Keratinocyte (primary cell): ENCODE measurements around the gene CKM. TPM values are rescaled to one million over a fixed set of nuclear protein-coding genes. Genes with fewer than 3 reads are reported as not detected.

Source experiments
- DNase-seq: peaks from one replicate; pipeline ENCODE4 v3.0.0-alpha.2; 2011; ENCODE audit warnings: low read depth, missing footprints, low spot score
- FAIRE-seq: peaks from 2 replicates; lab custom pipeline; 2011; peaks lifted over from hg19 to GRCh38; lab: Jason Lieb, UNC
- H2AFZ ChIP-seq: 2 replicates; pipeline ENCODE4 v1.6.0; 2012; ENCODE audit warnings: low read length, control low read depth, inconsistent platforms; ENCODE audit not compliant: control insufficient read depth
- H3K27ac ChIP-seq: 2 replicates; pipeline ENCODE4 v1.5.1; 2011; ENCODE audit warnings: low read length; ENCODE audit not compliant: control insufficient read depth, insufficient read depth
- H3K27me3 ChIP-seq: 3 replicates; pipeline ENCODE4 v1.6.0; 2011; ENCODE audit warnings: low read length; ENCODE audit not compliant: control insufficient read depth, insufficient read depth; ENCODE audit errors: extremely low read depth
- H3K36me3 ChIP-seq, 2 experiments: 2 replicates in 1 of 2; 3 replicates in 1 of 2; pipeline ENCODE4 v1.5.1; 2011; ENCODE audit warnings: low read length in 2 of 2, mild to moderate bottlenecking in 1 of 2; ENCODE audit not compliant: control insufficient read depth in 2 of 2, insufficient read depth in 2 of 2; ENCODE audit errors: extremely low read depth in 1 of 2
- H3K4me1 ChIP-seq: 3 replicates; pipeline ENCODE4 v1.5.1; 2011; ENCODE audit warnings: low read length; ENCODE audit not compliant: control insufficient read depth, insufficient read depth; ENCODE audit errors: extremely low read depth
- H3K4me2 ChIP-seq: 3 replicates; pipeline ENCODE4 v1.6.0; 2011; ENCODE audit warnings: low read depth, low read length; ENCODE audit not compliant: control insufficient read depth, insufficient read depth; ENCODE audit errors: extremely low read depth
- H3K4me3 ChIP-seq, 3 experiments: fragments of 200-600 bp in 1 of 3; sonication (generic) in 1 of 3; 2 replicates in 2 of 3; 3 replicates in 1 of 3; pipeline ENCODE4 v1.5.1; 2011 to 2016; ENCODE audit warnings: low read length in 3 of 3, mild to moderate bottlenecking in 3 of 3, control low read depth in 2 of 3, inconsistent platforms in 1 of 3, low read depth in 1 of 3, mixed read lengths in 1 of 3, mixed run types in 1 of 3, moderate library complexity in 1 of 3; ENCODE audit not compliant: control insufficient read depth in 2 of 3, insufficient read depth in 2 of 3; ENCODE audit errors: extremely low read depth in 1 of 3
- H3K79me2 ChIP-seq: 2 replicates; pipeline ENCODE4 v1.6.0; 2012; ENCODE audit warnings: low read length; ENCODE audit not compliant: control insufficient read depth, insufficient read depth
- H3K9ac ChIP-seq: 3 replicates; pipeline ENCODE4 v1.6.0; 2011; ENCODE audit warnings: low read length; ENCODE audit not compliant: control insufficient read depth, insufficient read depth; ENCODE audit errors: extremely low read depth
- H3K9me1 ChIP-seq: 3 replicates; pipeline ENCODE4 v1.6.0; 2011; ENCODE audit warnings: low read length; ENCODE audit not compliant: control insufficient read depth, insufficient read depth; ENCODE audit errors: extremely low read depth
- H3K9me3 ChIP-seq: 2 replicates; pipeline ENCODE4 v1.5.1; 2012; ENCODE audit warnings: low read depth, low read length; ENCODE audit not compliant: control insufficient read depth
- H4K20me1 ChIP-seq: 3 replicates; pipeline ENCODE4 v1.6.0; 2011; ENCODE audit warnings: low read length; ENCODE audit not compliant: control insufficient read depth, insufficient read depth; ENCODE audit errors: extremely low read depth
- CTCF ChIP-seq, 3 experiments: IDR thresholded peaks in 1 of 3; conservative IDR thresholded peaks in 1 of 3; optimal IDR thresholded peaks in 1 of 3; 2 replicates in 2 of 3; 3 replicates in 1 of 3; pipeline versions ENCODE3 to v1.5.1; 2011; ENCODE audit warnings: low read length in 3 of 3, mild to moderate bottlenecking in 3 of 3, moderate library complexity in 2 of 3, control low read depth in 1 of 3, inconsistent platforms in 1 of 3; ENCODE audit not compliant: insufficient read depth in 2 of 3; ENCODE audit errors: extremely low read depth in 1 of 3
- EZH2 ChIP-seq: IDR thresholded peaks from one replicate; pipeline ENCODE4 v1.6.1; 2012; ENCODE audit warnings: inconsistent platforms, mild to moderate bottlenecking, low read length, moderate library complexity
- dilution Hi-C: fragments of 300-500 bp; cut with MboI; formaldehyde crosslinking; loops from one replicate; pipeline ENCODE4 v1.7.0; 2020; ENCODE audit warnings: low sequenced_read_pairs; ENCODE audit not compliant: extremely low pct_ligation_motif_present
- polyA plus RNA-seq, 5 experiments: library from polyadenylated mRNA; depleted of rRNA in 3 of 5; stranded (reverse) in 3 of 5; stranded (forward) in 1 of 5; unstranded in 1 of 5; fragments of >200 nt; gene quantifications; 1 replicate in 1 of 5; 2 replicates in 3 of 5; 3 replicates in 1 of 5; pipeline versions ENCODE4 v1.2.1 to v1.2.3, GENCODE V29; 2011 to 2012; ENCODE audit warnings: missing spikeins in 2 of 5, low read depth in 1 of 5, low replicate concordance in 1 of 5

CKM gene
- polyA plus RNA-seq, 1 donor (not counting 4 experiments of a cell fraction or from before 2014, with no cell fraction given) = not detected

GRCh38 chr19:45258862-45259261 is 63.8 kb downstream of the CKM start:
- peaks cover 4% of the 10 kb centered on the region for H3K4me1 ChIP-seq
- dilution Hi-C loops = no loop called here
- H3K4me3 ChIP-seq = no peak overlapping the region
- TF ChIP-seq EZH2 (no peak), CTCF (optimal IDR thresholded peaks at IDR 0.05 in 1 of 3, IDR thresholded peaks at IDR 0.05 in 1 of 3, conservative IDR thresholded peaks at IDR 0.05 in 1 of 3; ENCODE audit: extremely low read depth in 1 of 3, insufficient read depth in 2 of 3, low read length in 3 of 3) (no peak)
- H3K79me2 ChIP-seq = peaks cover 39% of the 10 kb centered on the region
- H2AFZ ChIP-seq = no peak overlapping the region
- H3K9ac ChIP-seq = no peak overlapping the region
- no peak overlapping the region for H3K27ac ChIP-seq
- H3K9me3 ChIP-seq = no peaks in the 10 kb centered on the region
- no peaks in the 10 kb centered on the region for H3K27me3 ChIP-seq
- no peak for DNase-seq
- FAIRE-seq = no peak
- H3K36me3 ChIP-seq = peaks cover 7 to 32% of the 10 kb centered on the region in 2 experiments
- no peaks in the 10 kb centered on the region for H3K9me1 ChIP-seq
- H3K4me2 ChIP-seq = no peak overlapping the region
- peaks cover 10% of the 10 kb centered on the region for H4K20me1 ChIP-seq

- dilution Hi-C loops = no loop called here
- Histone ChIP-seq H3K9me3 (no peaks in the 10 kb centered on the region), H3K27me3 (no peaks in the 10 kb centered on the region), H3K4me3 (no peak overlapping the region), H3K4me1 (peaks cover 19% of the 10 kb centered on the region), H3K4me2 (no peak overlapping the region), H3K9me1 (peaks cover 3% of the 10 kb centered on the region), H3K36me3 (peaks cover 7 to 23% of the 10 kb centered on the region in 2 experiments), H2AFZ (no peak overlapping the region), H3K79me2 (peaks cover 60% of the 10 kb centered on the region), H3K9ac (no peak overlapping the region), H4K20me1 (peaks cover 15% of the 10 kb centered on the region), H3K27ac (no peak overlapping the region)
- FAIRE-seq = no peak
- no peak for DNase-seq
- no peak for TF ChIP-seq EZH2
- TF ChIP-seq CTCF (optimal IDR thresholded peaks at IDR 0.05 in 1 of 3, IDR thresholded peaks at IDR 0.05 in 1 of 3, conservative IDR thresholded peaks at IDR 0.05 in 1 of 3; ENCODE audit: extremely low read depth in 1 of 3, insufficient read depth in 2 of 3, low read length in 3 of 3) = no peak
Observed at GRCh38 chr19:45256836-45257235, 65.8 kb downstream of the CKM start.

Other genes with a start within 250 kb of the CKM start
- gene ZNF296, start 246.4 kb downstream of the CKM start, polyA plus RNA-seq = 0.13 to 1.6 TPM (median 0.25 TPM) in 3 replicates
- gene GEMIN7, start 243.6 kb downstream of the CKM start, polyA plus RNA-seq = 23.1 to 30.1 TPM (median 23.7 TPM) in 3 replicates
- gene PPP1R37, start 229.7 kb downstream of the CKM start, polyA plus RNA-seq = 8.6 to 15.2 TPM (median 10.2 TPM) in 3 replicates
- gene NKPD1, start 161.9 kb downstream of the CKM start, polyA plus RNA-seq = 0.20 to 1.2 TPM (median 0.37 TPM) in 3 replicates
- gene TRAPPC6A, start 144.6 kb downstream of the CKM start, polyA plus RNA-seq = 4.7 to 7.9 TPM (median 7.1 TPM) in 3 replicates
- 5.1 to 8.3 TPM (median 6.9 TPM) in 3 replicates for gene BLOC1S3, start 144.1 kb downstream of the CKM start, polyA plus RNA-seq
- gene EXOC3L2, start 77.5 kb downstream of the CKM start, polyA plus RNA-seq = 0.08 to 0.28 TPM (median 0.09 TPM) in 3 replicates
- gene MARK4, start 71.6 kb downstream of the CKM start, polyA plus RNA-seq = 16.9 to 38.0 TPM (median 19.7 TPM) in 3 replicates
- gene KLC3, start 17.9 kb upstream of the CKM start, polyA plus RNA-seq = 14.7 to 27.9 TPM (median 15.3 TPM) in 3 replicates
- gene ERCC2, start 47.7 kb upstream of the CKM start, polyA plus RNA-seq = 24.7 to 34.4 TPM (median 27.6 TPM) in 3 replicates
- gene PPP1R13L, start 82.2 kb upstream of the CKM start, polyA plus RNA-seq = 31.2 to 94.8 TPM (median 38.3 TPM) in 3 replicates
- 8.0 to 16.8 TPM (median 9.8 TPM) in 3 replicates for gene POLR1G, start 83.8 kb upstream of the CKM start, polyA plus RNA-seq
- gene ERCC1, start 101.0 kb upstream of the CKM start, polyA plus RNA-seq = 175 to 250 TPM (median 208 TPM) in 3 replicates
- 0.27 to 4.6 TPM (median 3.9 TPM) in 3 replicates for gene FOSB, start 145.1 kb upstream of the CKM start, polyA plus RNA-seq
- gene RTN2, start 174.2 kb upstream of the CKM start, polyA plus RNA-seq = 8.5 to 13.6 TPM (median 12.2 TPM) in 3 replicates
- 1.9 to 2.5 TPM (median 2.0 TPM) in 3 replicates for gene PPM1N, start 175.6 kb upstream of the CKM start, polyA plus RNA-seq
- 99.0 to 117 TPM (median 110 TPM) in 3 replicates for gene VASP, start 184.6 kb upstream of the CKM start, polyA plus RNA-seq